HepG2 (cell line): ENCODE measurements around the gene RFTN1. TPM values are rescaled to one million over a fixed set of nuclear protein-coding genes. Genes with fewer than 3 reads are reported as not detected.

Source experiments
- ATAC-seq: fragments of 200-7000 bp; cut with Tn5 transposase; 3 replicates; pipeline ENCODE4 v1.9.1; 2020; ENCODE audit warnings: mild to moderate bottlenecking, moderate library complexity
- BruUV-seq: library from RNA; stranded (reverse); fragments of 400-500 nt; replicated peaks from 2 replicates; lab custom pipeline; 2021; lab: Mats Ljungman, UMichigan
- CTCF ChIA-PET: fragments of 300-600 bp; formaldehyde crosslinking; extraction: SDS; loops from one replicate; lab custom pipeline; 2021; ENCODE audit warnings: low total read pairs, inconsistent platforms, low intra/inter-chr PET ratio; lab: Yijun Ruan, JAX
- POLR2A ChIA-PET: fragments of 350-600 bp; sonication (Branson Sonifier 250); formaldehyde crosslinking; loops from one replicate; lab custom pipeline; 2020; ENCODE audit warnings: antibody characterized with exemption, inconsistent platforms; lab: Yijun Ruan, JAX
- DNase-seq: peaks from one replicate; pipeline ENCODE4 v3.0.0-alpha.2; 2015; ENCODE audit warnings: low spot score
- FAIRE-seq: peaks from 3 replicates; lab custom pipeline; 2011; peaks lifted over from hg19 to GRCh38; lab: Jason Lieb, UNC
- H2AFZ ChIP-seq: one replicate; pipeline ENCODE4 v1.6.1; 2011; ENCODE audit warnings: low read length, inconsistent platforms
- H3K27ac ChIP-seq: fragments of 300-600 bp; 3 replicates; pipeline ENCODE4 v1.8.0; 2011; ENCODE audit warnings: mixed run types, mild to moderate bottlenecking, mixed read lengths, low read length, inconsistent platforms; ENCODE audit not compliant: insufficient read depth; ENCODE audit errors: extremely low read length
- H3K27me3 ChIP-seq, 2 experiments: fragments of 200-600 bp in 1 of 2; 2 replicates in 1 of 2; 3 replicates in 1 of 2; pipeline versions ENCODE4 v1.6.0 to v1.8.0; 2011; ENCODE audit warnings: low read length in 2 of 2, mild to moderate bottlenecking in 2 of 2, moderate library complexity in 2 of 2, inconsistent platforms in 1 of 2; ENCODE audit not compliant: insufficient read depth in 2 of 2, control insufficient read depth in 1 of 2
- H3K36me3 ChIP-seq, 2 experiments: fragments of 200-600 bp in 1 of 2; replicated peaks in 1 of 2; 2 replicates in 1 of 2; 3 replicates in 1 of 2; pipeline versions ENCODE4 v1.5.1 to v1.8.0; 2011; ENCODE audit warnings: low read length in 2 of 2, inconsistent platforms in 1 of 2; ENCODE audit not compliant: insufficient read depth in 2 of 2, control insufficient read depth in 1 of 2
- H3K4me1 ChIP-seq: 2 replicates; pipeline ENCODE4 v1.5.1; 2012; ENCODE audit warnings: low read length, inconsistent platforms; ENCODE audit not compliant: insufficient read depth
- H3K4me2 ChIP-seq: 2 replicates; pipeline ENCODE4 v1.6.0; 2011; ENCODE audit warnings: low read depth, low read length, inconsistent platforms
- H3K4me3 ChIP-seq, 3 experiments: fragments of 200-600 bp in 1 of 3; sonication (generic), shearing (Covaris generic) in 1 of 3; replicated peaks in 1 of 3; 2 replicates each; pipeline ENCODE4 v1.5.1; 2011 to 2016; ENCODE audit warnings: low read length in 3 of 3, inconsistent platforms in 2 of 3, low read depth in 2 of 3, mild to moderate bottlenecking in 2 of 3, control low read depth in 1 of 3, mixed read lengths in 1 of 3; ENCODE audit not compliant: insufficient read depth in 1 of 3
- H3K79me2 ChIP-seq: one replicate; pipeline ENCODE4 v1.6.1; 2011; ENCODE audit warnings: low read length, inconsistent platforms; ENCODE audit not compliant: insufficient read depth
- H3K9ac ChIP-seq: 2 replicates; pipeline ENCODE4 v1.6.0; 2011; ENCODE audit warnings: mild to moderate bottlenecking, low read depth, low read length, inconsistent platforms; ENCODE audit not compliant: insufficient read depth
- H3K9me3 ChIP-seq: 2 replicates; pipeline ENCODE4 v1.5.1; 2012; ENCODE audit warnings: mild to moderate bottlenecking, low read length
- H4K20me1 ChIP-seq: 2 replicates; pipeline ENCODE4 v1.6.0; 2011; ENCODE audit warnings: inconsistent platforms, mild to moderate bottlenecking, low read length, moderate library complexity; ENCODE audit not compliant: insufficient read depth
- FIP1L1 ChIP-seq: fragments of 200-400 bp; formaldehyde crosslinking; IDR thresholded peaks from 2 replicates; pipeline ENCODE4 v1.6.1; 2018; ENCODE audit warnings: low read depth, mild to moderate bottlenecking, low read length, moderate library complexity, borderline replicate concordance; ENCODE audit not compliant: insufficient read depth
- FOXM1 ChIP-seq: sonication (generic); formaldehyde crosslinking; IDR thresholded peaks from 2 replicates; pipeline ENCODE4 v1.5.0; 2020; ENCODE audit warnings: missing genetic modification reagents
- HNF4A ChIP-seq: sonication (generic); formaldehyde crosslinking; IDR thresholded peaks from 2 replicates; pipeline ENCODE4 v1.4.0; 2020; ENCODE audit warnings: missing genetic modification reagents
- HNRNPUL1 ChIP-seq: fragments of 200-400 bp; formaldehyde crosslinking; IDR thresholded peaks from 2 replicates; pipeline ENCODE4 v1.6.1; 2017; ENCODE audit warnings: low read depth, mild to moderate bottlenecking, low read length, moderate library complexity
- HOXA9 ChIP-seq: sonication (generic); formaldehyde crosslinking; IDR thresholded peaks from 2 replicates; pipeline ENCODE4 v1.8.1; 2022; ENCODE audit warnings: missing genetic modification reagents, mild to moderate bottlenecking, moderate library complexity, borderline replicate concordance
- MEF2D ChIP-seq: sonication (generic); formaldehyde crosslinking; IDR thresholded peaks from 2 replicates; pipeline ENCODE4 v1.5.1; 2020; ENCODE audit warnings: mild to moderate bottlenecking, missing genetic modification reagents
- MEIS2 ChIP-seq: sonication (generic); formaldehyde crosslinking; IDR thresholded peaks from 2 replicates; pipeline ENCODE4 v1.9.0; 2021; ENCODE audit warnings: mild to moderate bottlenecking, missing genetic modification reagents
- NCOA5 ChIP-seq: sonication (generic); formaldehyde crosslinking; IDR thresholded peaks from 2 replicates; pipeline ENCODE4 v1.4.0; 2020; ENCODE audit warnings: missing genetic modification reagents
- NPAS2 ChIP-seq: sonication (generic); formaldehyde crosslinking; IDR thresholded peaks from 2 replicates; pipeline ENCODE4 v1.8.0; 2022; ENCODE audit warnings: mild to moderate bottlenecking, missing genetic modification reagents, borderline replicate concordance
- RNF2 ChIP-seq: fragments of 450-650 bp; conservative IDR thresholded peaks from 2 replicates; pipeline ENCODE4 v1.6.1; 2016; ENCODE audit warnings: low read depth
- SCMH1 ChIP-seq: sonication (generic); formaldehyde crosslinking; IDR thresholded peaks from 2 replicates; pipeline ENCODE4 v1.9.0; 2021; ENCODE audit warnings: missing genetic modification reagents, mild to moderate bottlenecking, borderline replicate concordance
- THYN1 ChIP-seq: sonication (generic); formaldehyde crosslinking; IDR thresholded peaks from 2 replicates; pipeline ENCODE4 v1.8.1; 2023; ENCODE audit warnings: low read depth, mild to moderate bottlenecking, moderate library complexity, missing genetic modification reagents, borderline replicate concordance
- ZBTB7A ChIP-seq: sonication (generic); formaldehyde crosslinking; IDR thresholded peaks from 2 replicates; pipeline ENCODE4 v1.8.0; 2022; ENCODE audit warnings: mild to moderate bottlenecking, missing genetic modification reagents
- ZNF205 ChIP-seq: IDR thresholded peaks from 2 replicates; pipeline ENCODE4 v1.6.1; 2018; ENCODE audit warnings: missing biosample characterization, missing genetic modification reagents
- ZNF543 ChIP-seq: sonication (generic); formaldehyde crosslinking; IDR thresholded peaks from 2 replicates; pipeline ENCODE4 v1.4.0; 2020; ENCODE audit warnings: mild to moderate bottlenecking, missing genetic modification reagents
- WGBS: methylation state at CpG from one replicate; pipeline ENCODE4 v1.1.6; 2017; ENCODE audit warnings: low lambda C conversion rate; 5-methylcytosine and 5-hydroxymethylcytosine counted together
- in situ Hi-C: cut with HindIII; loops from 2 replicates; pipeline ENCODE4 v1.10.0; 2017; ENCODE audit warnings: low pct_unique_long_range_greater_than_20kb; ENCODE audit not compliant: extremely low pct_ligation_motif_present
- intact Hi-C: fragments of 100-400 bp; cut with micrococcal nuclease; formaldehyde crosslinking; loops from one replicate; pipeline ENCODE4 v1.10.0; 2022; ENCODE audit not compliant: unreplicated experiment
- polyA plus RNA-seq, 8 experiments: library from polyadenylated mRNA; depleted of rRNA in 3 of 8; stranded (reverse) in 7 of 8; unstranded in 1 of 8; fragments of >200 nt; fragmentation: Illumina TruSeq in 4 of 8; extraction: Trizol in 4 of 8; gene quantifications; 2 replicates each; pipeline versions ENCODE4 v1.2.1 to v1.2.3, GENCODE V29; 2011 to 2016; ENCODE audit warnings: low read depth in 4 of 8, missing spikeins in 1 of 8, mixed read lengths in 1 of 8; ENCODE audit not compliant: insufficient read depth in 1 of 8
- total RNA-seq, 5 experiments: library from RNA; depleted of rRNA; stranded (reverse); fragments of >200 nt; fragmentation: Illumina TruSeq; extraction: Trizol; gene quantifications; 2 replicates each; pipeline ENCODE4 v1.2.3, GENCODE V29; 2016; ENCODE audit warnings: low read depth in 1 of 5
- TF ChIP-seq, protein P1 (sequence below): sonication (generic); formaldehyde crosslinking; IDR thresholded peaks from 2 replicates; pipeline ENCODE4 v1.5.0; 2020; ENCODE audit warnings: mild to moderate bottlenecking, missing genetic modification reagents, borderline replicate concordance

The RFTN1 gene
- total and polyA plus RNA-seq, 2 of the 13 experiments (the other 11 are each of a cell fraction or from before 2014, with no cell fraction given) = not detected

DNA sequence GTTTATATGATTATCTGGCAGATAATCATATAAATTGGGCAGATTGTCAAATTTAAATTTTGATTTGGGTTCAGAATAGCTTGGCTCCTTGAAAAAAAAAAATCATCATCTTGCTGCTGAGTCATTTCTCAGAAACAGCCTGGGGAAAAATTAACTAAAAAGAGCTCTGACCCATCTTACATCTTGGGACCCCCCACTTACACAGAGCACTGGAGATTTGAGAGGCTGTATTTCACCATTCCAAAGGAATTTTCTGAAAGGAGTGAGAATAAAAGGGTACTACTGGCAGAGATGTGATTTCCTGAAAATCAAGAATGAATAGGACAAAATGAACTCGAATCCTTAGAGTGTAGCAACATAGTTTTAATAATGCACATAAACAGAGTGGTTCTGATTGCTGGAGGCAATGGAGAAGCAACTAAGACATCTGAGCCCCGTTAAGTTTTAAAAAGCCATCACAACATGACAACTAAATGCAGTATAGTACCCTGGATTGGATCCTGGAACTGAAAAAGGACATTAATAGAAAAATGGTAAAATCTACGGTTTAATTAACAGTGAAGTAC lies 97.5 kb downstream of the RFTN1 start:
- H3K27ac ChIP-seq = no peak overlapping the region
- no peak for DNase-seq
- TF ChIP-seq HOXA9 (CRISPR knock-in tag) (no peak), NCOA5 (no peak), FIP1L1 (no peak), ZNF205 (no peak), HNRNPUL1 (no peak), MEIS2 (CRISPR knock-in tag) (no peak)
- no peak for FAIRE-seq
- WGBS = 3% methylated on average over 3 of the region's 3 CpGs
- no peaks in the 10 kb centered on the region for H3K36me3 ChIP-seq
- peaks cover 0 to 11% of the 10 kb centered on the region in 2 experiments; a peak in 3 of 5 replicates for H3K27me3 ChIP-seq
- no peak overlapping the region for H3K4me3 ChIP-seq
- no peaks in the 10 kb centered on the region for H3K9me3 ChIP-seq
- ATAC-seq = no peak
- in situ Hi-C loops (no loop called here), intact Hi-C loops (no loop called here)
- ChIA-PET CTCF (no interaction called here), POLR2A (no interaction called here)
- H3K4me2 ChIP-seq = no peak overlapping the region
- no peak overlapping the region for H2AFZ ChIP-seq
- H3K79me2 ChIP-seq = no peaks in the 10 kb centered on the region
- no peaks in the 10 kb centered on the region for H3K4me1 ChIP-seq
- BruUV-seq = no TSS peak
- H4K20me1 ChIP-seq = no peaks in the 10 kb centered on the region
- H3K9ac ChIP-seq = no peak overlapping the region

DNA sequence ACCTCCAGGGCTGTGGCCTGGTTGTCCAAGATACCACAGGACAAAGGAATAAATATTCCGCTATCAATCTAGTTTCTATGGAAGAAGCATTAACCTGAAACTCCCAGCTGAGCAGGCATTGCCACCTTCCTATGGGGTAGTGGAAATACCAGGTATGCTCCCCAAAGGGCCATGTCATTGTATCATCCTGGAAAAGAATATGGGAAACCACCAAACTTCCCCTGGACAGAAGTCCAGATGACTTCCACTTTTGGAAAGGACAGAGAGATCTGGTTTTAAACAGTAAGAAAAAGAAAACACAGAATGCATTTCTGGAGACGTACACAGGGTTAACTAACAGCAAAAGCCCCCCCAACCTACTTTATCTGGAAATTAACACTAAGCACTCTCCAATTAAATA lies 100.2 kb downstream of the RFTN1 start:
- BruUV-seq = no TSS peak
- POLR2A ChIA-PET = no interaction called here
- DNase-seq (no peak), FAIRE-seq (no peak), ATAC-seq (no peak)
- no peak overlapping the region for H3K4me2 ChIP-seq
- H3K27ac ChIP-seq = no peak overlapping the region
- no peaks in the 10 kb centered on the region for H3K79me2 ChIP-seq
- no peaks in the 10 kb centered on the region for H3K9me3 ChIP-seq
- no peak overlapping the region for H2AFZ ChIP-seq
- H4K20me1 ChIP-seq = no peaks in the 10 kb centered on the region
- CTCF ChIA-PET = no interaction called here
- H3K9ac ChIP-seq = no peak overlapping the region
- H3K4me1 ChIP-seq = no peaks in the 10 kb centered on the region
- intact Hi-C loops = no loop called here
- H3K4me3 ChIP-seq = no peak overlapping the region
- 3% methylated on average over 2 of the region's 2 CpGs for WGBS
- peaks cover 0 to 15% of the 10 kb centered on the region in 2 experiments; a peak in 3 of 5 replicates for H3K27me3 ChIP-seq
- in situ Hi-C loops = no loop called here
- H3K36me3 ChIP-seq = no peaks in the 10 kb centered on the region
- TF ChIP-seq MEF2D (no peak), SCMH1 (CRISPR knock-in tag) (no peak), NPAS2 (CRISPR knock-in tag) (no peak), FOXM1 (CRISPR knock-in tag) (no peak), ZNF543 (CRISPR knock-in tag) (no peak), RNF2 (no peak), THYN1 (CRISPR knock-in tag) (no peak), ZBTB7A (CRISPR knock-in tag) (no peak), HNF4A (CRISPR knock-in tag) (no peak)
- TF ChIP-seq, protein P1, sequence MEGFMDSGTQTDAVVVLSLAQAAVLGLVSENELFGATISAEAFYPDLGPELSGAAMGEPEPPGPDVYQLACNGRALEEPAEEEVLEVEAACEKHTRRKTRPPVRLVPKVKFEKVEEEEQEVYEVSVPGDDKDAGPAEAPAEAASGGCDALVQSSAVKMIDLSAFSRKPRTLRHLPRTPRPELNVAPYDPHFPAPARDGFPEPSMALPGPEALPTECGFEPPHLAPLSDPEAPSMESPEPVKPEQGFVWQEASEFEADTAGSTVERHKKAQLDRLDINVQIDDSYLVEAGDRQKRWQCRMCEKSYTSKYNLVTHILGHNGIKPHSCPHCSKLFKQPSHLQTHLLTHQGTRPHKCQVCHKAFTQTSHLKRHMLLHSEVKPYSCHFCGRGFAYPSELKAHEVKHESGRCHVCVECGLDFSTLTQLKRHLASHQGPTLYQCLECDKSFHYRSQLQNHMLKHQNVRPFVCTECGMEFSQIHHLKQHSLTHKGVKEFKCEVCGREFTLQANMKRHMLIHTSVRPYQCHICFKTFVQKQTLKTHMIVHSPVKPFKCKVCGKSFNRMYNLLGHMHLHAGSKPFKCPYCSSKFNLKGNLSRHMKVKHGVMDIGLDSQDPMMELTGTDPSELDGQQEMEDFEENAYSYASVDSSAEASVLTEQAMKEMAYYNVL (CRISPR knock-in tag) = no peak
